Epithelial cell of umbilical artery (primary cell): ENCODE results near the gene PUM1. TPM values are rescaled to one million over a fixed set of nuclear protein-coding genes. Genes with fewer than 3 reads are reported as not detected.

Experiments used
- total RNA-seq: library from RNA; depleted of rRNA; stranded (reverse); fragments of >200 nt; gene quantifications from 2 replicates; pipeline ENCODE4 v1.2.3, GENCODE V29; 2014

The PUM1 gene, protein sequence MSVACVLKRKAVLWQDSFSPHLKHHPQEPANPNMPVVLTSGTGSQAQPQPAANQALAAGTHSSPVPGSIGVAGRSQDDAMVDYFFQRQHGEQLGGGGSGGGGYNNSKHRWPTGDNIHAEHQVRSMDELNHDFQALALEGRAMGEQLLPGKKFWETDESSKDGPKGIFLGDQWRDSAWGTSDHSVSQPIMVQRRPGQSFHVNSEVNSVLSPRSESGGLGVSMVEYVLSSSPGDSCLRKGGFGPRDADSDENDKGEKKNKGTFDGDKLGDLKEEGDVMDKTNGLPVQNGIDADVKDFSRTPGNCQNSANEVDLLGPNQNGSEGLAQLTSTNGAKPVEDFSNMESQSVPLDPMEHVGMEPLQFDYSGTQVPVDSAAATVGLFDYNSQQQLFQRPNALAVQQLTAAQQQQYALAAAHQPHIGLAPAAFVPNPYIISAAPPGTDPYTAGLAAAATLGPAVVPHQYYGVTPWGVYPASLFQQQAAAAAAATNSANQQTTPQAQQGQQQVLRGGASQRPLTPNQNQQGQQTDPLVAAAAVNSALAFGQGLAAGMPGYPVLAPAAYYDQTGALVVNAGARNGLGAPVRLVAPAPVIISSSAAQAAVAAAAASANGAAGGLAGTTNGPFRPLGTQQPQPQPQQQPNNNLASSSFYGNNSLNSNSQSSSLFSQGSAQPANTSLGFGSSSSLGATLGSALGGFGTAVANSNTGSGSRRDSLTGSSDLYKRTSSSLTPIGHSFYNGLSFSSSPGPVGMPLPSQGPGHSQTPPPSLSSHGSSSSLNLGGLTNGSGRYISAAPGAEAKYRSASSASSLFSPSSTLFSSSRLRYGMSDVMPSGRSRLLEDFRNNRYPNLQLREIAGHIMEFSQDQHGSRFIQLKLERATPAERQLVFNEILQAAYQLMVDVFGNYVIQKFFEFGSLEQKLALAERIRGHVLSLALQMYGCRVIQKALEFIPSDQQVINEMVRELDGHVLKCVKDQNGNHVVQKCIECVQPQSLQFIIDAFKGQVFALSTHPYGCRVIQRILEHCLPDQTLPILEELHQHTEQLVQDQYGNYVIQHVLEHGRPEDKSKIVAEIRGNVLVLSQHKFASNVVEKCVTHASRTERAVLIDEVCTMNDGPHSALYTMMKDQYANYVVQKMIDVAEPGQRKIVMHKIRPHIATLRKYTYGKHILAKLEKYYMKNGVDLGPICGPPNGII
- 53.6 and 81.5 TPM in 2 replicates for total RNA-seq

DNA sequence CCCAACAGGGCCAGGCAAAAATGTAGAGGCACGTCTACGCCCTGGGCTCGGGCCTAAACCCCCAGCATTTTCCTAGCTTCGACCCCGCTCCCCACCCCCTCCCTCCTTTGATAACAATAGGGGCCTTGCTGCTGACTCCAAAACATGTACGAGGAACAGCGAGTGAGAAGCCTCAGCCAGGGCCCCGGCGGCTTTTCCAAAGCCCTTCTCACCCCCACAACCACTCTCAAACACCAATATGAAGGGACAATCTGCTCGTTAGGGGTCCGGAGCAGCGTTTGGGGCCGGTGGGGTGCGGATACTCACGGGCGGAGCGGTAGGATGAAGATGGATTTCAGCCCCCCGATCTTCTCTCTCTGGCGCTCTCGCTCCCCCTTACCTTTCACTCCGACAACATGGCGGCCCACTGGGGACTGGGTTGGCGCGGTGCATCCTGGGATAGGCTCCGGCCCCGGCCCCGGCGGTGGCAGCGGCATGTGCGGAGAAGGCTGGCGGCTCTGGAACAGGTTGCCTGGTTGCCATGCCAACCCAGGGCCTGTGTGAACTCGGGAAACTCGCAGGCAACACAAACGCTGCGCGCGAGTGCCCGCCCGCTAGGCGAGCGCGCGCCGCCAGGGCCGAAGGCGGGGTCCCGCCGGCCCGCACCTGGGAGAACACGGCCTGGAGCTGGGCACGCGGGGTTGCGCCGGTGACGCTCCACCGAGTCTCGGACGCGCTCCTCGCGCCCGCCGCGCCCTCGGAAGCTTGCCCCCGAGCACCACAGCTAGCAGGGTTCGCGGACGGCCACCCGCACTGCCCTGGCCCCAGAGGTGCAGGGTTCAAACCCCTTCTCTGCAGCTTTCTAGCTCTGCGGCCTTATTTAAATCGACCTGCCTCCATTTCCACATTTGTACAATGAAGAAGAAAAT is at the start of gene PUM1:
Gene PUM1 (minus strand): TSS at position 408 of the 908 bp plus-strand sequence. CDS start 6,151 bp downstream, outside the sequence.

GRCh38 chr1:30908696-30909364 is 156.7 kb downstream of the PUM1 start, which contains the start of gene SDC3:
Gene SDC3, minus strand, starts transcription at chr1:30908758. Its CDS starts 172 bp downstream, at chr1:30908586.

Other genes with a start within 250 kb of the PUM1 start
- 4.5 and 5.2 TPM in 2 replicates for gene SDC3, start 157.0 kb downstream of the PUM1 start, total RNA-seq
- not detected in 2 replicates for gene NKAIN1, start 174.2 kb upstream of the PUM1 start, total RNA-seq
- gene SNRNP40, start 231.1 kb upstream of the PUM1 start, total RNA-seq = 159 and 160 TPM in 2 replicates
- gene ZCCHC17, start 231.3 kb upstream of the PUM1 start, total RNA-seq = 53.3 and 56.7 TPM in 2 replicates